Trophoblast cell (in vitro differentiated cells and primary cell): ENCODE results near the gene GNG14.

ENCODE experiments used
- DNase-seq, 2 donors: peaks; one replicate each; pipeline ENCODE4 v3.0.0-alpha.2; 2016
- H2AFZ ChIP-seq: 2 replicates; pipeline ENCODE4 v1.6.1; 2013; ENCODE audit warnings: low read length, moderate library complexity, mild to moderate bottlenecking; ENCODE audit not compliant: insufficient read depth, poor library complexity
- H2AK5ac ChIP-seq: 2 replicates; pipeline ENCODE4 v1.6.1; 2013; ENCODE audit warnings: mild to moderate bottlenecking, low read length
- H2BK120ac ChIP-seq: 2 replicates; pipeline ENCODE4 v1.6.1; 2013; ENCODE audit warnings: low read length, mild to moderate bottlenecking, moderate library complexity; ENCODE audit not compliant: insufficient read depth, poor library complexity
- H2BK12ac ChIP-seq: 2 replicates; pipeline ENCODE4 v1.6.1; 2013; ENCODE audit warnings: mild to moderate bottlenecking, low read length, moderate library complexity
- H2BK5ac ChIP-seq: 2 replicates; pipeline ENCODE4 v1.6.1; 2013; ENCODE audit warnings: low read length, low read depth, moderate library complexity, mild to moderate bottlenecking; ENCODE audit not compliant: poor library complexity
- H3K14ac ChIP-seq: 2 replicates; pipeline ENCODE4 v1.6.1; 2013; ENCODE audit warnings: mild to moderate bottlenecking, low read length
- H3K18ac ChIP-seq: 2 replicates; pipeline ENCODE4 v1.6.1; 2013; ENCODE audit warnings: mild to moderate bottlenecking, low read length
- H3K23ac ChIP-seq: 2 replicates; pipeline ENCODE4 v1.6.1; 2013; ENCODE audit warnings: low read length
- H3K27ac ChIP-seq: 2 replicates; pipeline ENCODE4 v1.5.1; 2013; ENCODE audit warnings: low read depth, mild to moderate bottlenecking, inconsistent platforms, low read length, moderate library complexity
- H3K27me3 ChIP-seq: 2 replicates; pipeline ENCODE4 v1.6.1; 2013; ENCODE audit warnings: inconsistent platforms, mild to moderate bottlenecking, low read length, moderate library complexity; ENCODE audit not compliant: insufficient read depth
- H3K36me3 ChIP-seq, 2 experiments: 1 replicate in 1 of 2; 2 replicates in 1 of 2; pipeline ENCODE4 v1.6.1; 2013; ENCODE audit warnings: low read length in 2 of 2, mild to moderate bottlenecking in 2 of 2, moderate library complexity in 1 of 2; ENCODE audit not compliant: insufficient read depth in 2 of 2, control insufficient read depth in 1 of 2
- H3K4ac ChIP-seq: 2 replicates; pipeline ENCODE4 v1.6.1; 2013; ENCODE audit warnings: low read depth, mild to moderate bottlenecking, low read length, moderate library complexity
- H3K4me1 ChIP-seq, 2 experiments: 1 replicate in 1 of 2; 2 replicates in 1 of 2; pipeline ENCODE4 v1.6.1; 2013; ENCODE audit warnings: low read length in 2 of 2, mild to moderate bottlenecking in 2 of 2, moderate library complexity in 1 of 2; ENCODE audit not compliant: insufficient read depth in 2 of 2, control insufficient read depth in 1 of 2
- H3K4me2 ChIP-seq: 2 replicates; pipeline ENCODE4 v1.6.1; 2013; ENCODE audit warnings: inconsistent platforms, mild to moderate bottlenecking, low read length, moderate library complexity
- H3K4me3 ChIP-seq: 2 replicates; pipeline ENCODE4 v1.5.1; 2013; ENCODE audit warnings: mild to moderate bottlenecking, low read depth, low read length, inconsistent platforms
- H3K79me1 ChIP-seq: one replicate; pipeline ENCODE4 v1.6.1; 2013; ENCODE audit warnings: low read length
- H3K79me2 ChIP-seq: 2 replicates; pipeline ENCODE4 v1.6.1; 2013; ENCODE audit warnings: low read length, mild to moderate bottlenecking; ENCODE audit not compliant: control insufficient read depth, insufficient read depth, poor library complexity
- H3K9ac ChIP-seq: 2 replicates; pipeline ENCODE4 v1.6.1; 2013; ENCODE audit warnings: mild to moderate bottlenecking, low read length
- H3K9me3 ChIP-seq: 2 replicates; pipeline ENCODE4 v1.6.1; 2013; ENCODE audit warnings: low read depth, mild to moderate bottlenecking, control low read depth, inconsistent platforms, low read length; ENCODE audit not compliant: insufficient read depth
- H4K12ac ChIP-seq: 2 replicates; pipeline ENCODE4 v1.6.1; 2013; ENCODE audit warnings: low read depth, mild to moderate bottlenecking, low read length, moderate library complexity
- H4K8ac ChIP-seq: 2 replicates; pipeline ENCODE4 v1.6.1; 2013; ENCODE audit warnings: low read depth, mild to moderate bottlenecking, low read length, moderate library complexity
- H4K91ac ChIP-seq: one replicate; pipeline ENCODE4 v1.6.1; 2013; ENCODE audit warnings: low read depth, mild to moderate bottlenecking, low read length, moderate library complexity
- WGBS: extraction: QIAGEN DNeasy Blood & Tissue Kit; methylation state at CpG from one replicate; pipeline ENCODE4 v1.1.7; 2013; ENCODE audit warnings: missing lambda C conversion rate; ENCODE audit not compliant: insufficient read length, insufficient coverage; ENCODE audit errors: extremely low coverage; 5-methylcytosine and 5-hydroxymethylcytosine counted together

GNG14 gene

DNA sequence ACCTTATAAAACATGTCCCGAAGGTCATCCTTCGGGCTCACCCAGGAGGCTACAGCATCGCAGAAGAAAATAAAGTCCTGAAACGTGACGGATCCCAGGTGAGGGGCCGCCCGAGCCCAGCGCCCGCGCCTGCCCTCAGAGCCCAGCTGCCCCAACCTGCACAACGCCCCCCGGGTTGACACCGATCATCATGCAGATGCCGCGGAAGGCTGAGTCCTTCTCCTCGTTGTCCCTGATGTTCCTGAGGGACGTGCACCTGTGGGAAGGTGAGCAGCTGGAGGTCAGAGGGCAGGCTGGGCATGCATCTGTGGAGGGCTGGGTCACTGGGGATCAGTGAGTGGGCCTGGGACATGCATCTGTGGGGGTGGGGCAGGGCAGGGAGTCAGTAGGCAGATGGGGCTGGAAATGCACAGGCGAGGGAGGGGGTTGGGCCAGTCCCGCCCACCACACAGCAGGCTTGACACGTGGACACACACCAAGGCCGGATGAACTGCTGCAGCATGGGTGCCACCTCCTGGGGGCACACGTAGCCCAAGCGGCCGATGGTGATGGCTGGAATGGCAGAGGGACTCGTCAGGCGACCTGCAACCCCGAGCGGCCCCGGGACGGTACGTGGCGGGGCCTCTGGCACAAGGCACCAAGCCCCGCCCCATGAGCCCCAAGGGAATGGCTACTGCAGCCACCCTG is 13.9 kb downstream of the GNG14 start:
- no peak overlapping the region for H2BK12ac ChIP-seq
- WGBS, result no CpG with 5 or more reads among the region's 33 CpGs
- no peaks in the 10 kb centered on the region for H3K9me3 ChIP-seq
- H2AFZ ChIP-seq, result no peak overlapping the region
- no peak overlapping the region for H2AK5ac ChIP-seq
- no peak overlapping the region for H4K12ac ChIP-seq
- no peaks in the 10 kb centered on the region for H3K27me3 ChIP-seq
- no peak overlapping the region for H4K8ac ChIP-seq
- H3K4ac ChIP-seq, result no peak overlapping the region
- H3K79me1 ChIP-seq, result no peaks in the 10 kb centered on the region
- peaks cover under 1% of the 10 kb centered on the region for H3K79me2 ChIP-seq
- no peak overlapping the region for H3K14ac ChIP-seq
- no peak overlapping the region for H3K9ac ChIP-seq
- H3K23ac ChIP-seq, result no peak overlapping the region
- H3K4me1 ChIP-seq, result no peaks in the 10 kb centered on the region
- H3K4me2 ChIP-seq, result no peak overlapping the region
- H3K4me3 ChIP-seq, result no peak overlapping the region
- H3K27ac ChIP-seq, result no peak overlapping the region
- no peak for DNase-seq
- H3K18ac ChIP-seq, result no peak overlapping the region
- peaks cover 72 to 79% of the 10 kb centered on the region in 2 experiments for H3K36me3 ChIP-seq
- no peak overlapping the region for H4K91ac ChIP-seq
- H2BK120ac ChIP-seq, result no peak overlapping the region
- no peak overlapping the region for H2BK5ac ChIP-seq

DNA sequence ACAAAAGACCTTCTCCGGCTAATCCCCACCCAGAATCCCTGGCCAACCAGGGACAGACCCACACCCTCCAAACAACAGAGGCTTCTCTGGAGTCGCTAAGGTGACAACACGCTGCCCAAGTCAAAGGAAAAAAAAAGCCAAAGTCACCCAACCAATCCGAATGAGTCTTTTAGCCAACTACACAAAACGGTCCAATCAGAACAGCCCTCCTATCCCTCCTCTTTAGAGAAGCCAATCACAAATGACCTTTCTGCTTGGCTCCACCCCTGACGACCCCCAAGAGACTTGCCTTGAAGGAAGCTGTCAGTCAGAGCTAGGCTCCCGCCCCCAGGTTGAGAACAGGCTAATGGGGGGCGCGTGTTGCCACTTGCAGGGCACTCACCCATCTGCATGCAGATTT is 15.2 kb downstream of the GNG14 start:
- WGBS, result no CpG with 5 or more reads among the region's 9 CpGs
- Histone ChIP-seq H3K18ac (peak overlapping the region; percentile 46), H2AFZ (no peak overlapping the region), H3K27ac (no peak overlapping the region), H4K91ac (no peak overlapping the region), H3K9me3 (no peaks in the 10 kb centered on the region), H3K4me2 (no peak overlapping the region), H2BK120ac (no peak overlapping the region), H3K4me1 (no peaks in the 10 kb centered on the region), H3K14ac (no peak overlapping the region), H2BK5ac (no peak overlapping the region), H3K9ac (no peak overlapping the region), H3K36me3 (peaks cover 76 to 84% of the 10 kb centered on the region in 2 experiments), H3K4ac (no peak overlapping the region), H3K23ac (no peak overlapping the region), H3K27me3 (no peaks in the 10 kb centered on the region), H4K12ac (no peak overlapping the region), H2AK5ac (no peak overlapping the region), H3K4me3 (no peak overlapping the region), H4K8ac (no peak overlapping the region), H3K79me2 (no peaks in the 10 kb centered on the region), H2BK12ac (no peak overlapping the region), H3K79me1 (no peaks in the 10 kb centered on the region)
- peak in 1 of 2 donors; percentile 18 for DNase-seq

DNA sequence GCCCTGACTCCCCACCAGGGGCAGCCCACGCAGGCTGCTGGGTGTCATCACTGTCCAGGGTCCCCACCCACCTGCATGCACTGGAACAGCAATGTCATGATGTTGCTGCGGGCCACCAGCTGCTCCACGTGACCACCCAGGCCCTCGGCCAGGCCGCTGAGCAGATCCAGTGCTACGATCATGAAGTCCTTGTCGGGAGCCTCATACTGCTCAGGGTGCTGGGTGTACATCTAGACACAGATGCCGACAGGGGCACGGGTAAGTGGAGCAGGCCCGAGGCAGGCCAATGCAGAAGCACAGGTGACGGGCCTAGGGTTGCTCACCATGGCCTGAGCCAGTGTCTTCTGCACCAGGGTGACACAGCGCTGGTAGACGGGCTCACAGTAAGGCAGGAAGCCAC is 17.4 kb downstream of the GNG14 start:
- Histone ChIP-seq H3K9ac (no peak overlapping the region), H4K12ac (no peak overlapping the region), H2BK12ac (no peak overlapping the region), H3K18ac (no peak overlapping the region), H3K14ac (no peak overlapping the region), H2BK120ac (no peak overlapping the region), H3K27me3 (no peaks in the 10 kb centered on the region), H3K9me3 (no peaks in the 10 kb centered on the region), H3K27ac (no peak overlapping the region), H3K79me1 (no peaks in the 10 kb centered on the region), H3K23ac (no peak overlapping the region), H2BK5ac (no peak overlapping the region), H3K4me3 (no peak overlapping the region), H2AFZ (no peak overlapping the region), H3K79me2 (no peaks in the 10 kb centered on the region), H4K91ac (no peak overlapping the region), H4K8ac (no peak overlapping the region), H3K4me1 (no peaks in the 10 kb centered on the region), H2AK5ac (no peak overlapping the region), H3K36me3 (peaks cover 81 to 85% of the 10 kb centered on the region in 2 experiments), H3K4ac (no peak overlapping the region), H3K4me2 (no peak overlapping the region)
- WGBS, result no CpG with 5 or more reads among the region's 13 CpGs
- no peak for DNase-seq

DNA sequence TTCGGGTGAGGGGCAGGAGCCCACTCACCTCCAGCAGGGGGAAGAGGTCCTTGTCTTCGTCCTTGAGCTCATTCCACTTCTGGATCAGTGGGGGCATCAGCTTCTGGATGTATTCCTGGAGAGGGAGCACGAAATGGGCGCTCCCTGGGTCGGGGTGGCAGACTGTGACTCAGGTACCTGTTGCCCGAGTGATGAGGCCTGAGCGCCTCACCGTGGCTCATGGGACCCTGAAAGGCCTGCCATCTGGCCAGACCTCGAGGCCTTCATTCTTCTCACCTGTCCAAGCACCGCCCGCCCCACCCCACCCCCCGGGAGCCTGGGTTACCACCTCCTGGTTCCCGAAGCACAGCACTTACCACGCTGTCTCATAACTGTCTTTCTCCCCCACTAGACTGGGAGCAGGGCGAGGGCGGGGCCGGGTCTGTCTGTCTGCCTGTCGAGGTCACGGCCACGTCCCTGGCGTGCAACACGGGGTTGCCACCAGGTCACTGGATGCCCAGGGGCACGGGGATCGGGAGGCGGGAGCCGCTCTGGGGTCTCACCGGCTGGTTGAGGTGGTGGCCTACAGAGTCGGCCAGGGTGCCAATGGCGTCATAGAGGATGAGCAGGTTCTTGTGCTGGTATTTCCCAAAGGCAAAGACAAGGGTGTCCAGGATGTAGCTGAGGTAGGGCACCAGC is 18.0 kb downstream of the GNG14 start:
- Histone ChIP-seq H2BK12ac (no peak overlapping the region), H3K36me3 (peaks cover 81 to 84% of the 10 kb centered on the region in 2 experiments), H2BK120ac (no peak overlapping the region), H3K9ac (no peak overlapping the region), H3K14ac (no peak overlapping the region), H2AK5ac (no peak overlapping the region), H3K4ac (no peak overlapping the region), H3K27me3 (no peaks in the 10 kb centered on the region), H2BK5ac (no peak overlapping the region), H3K27ac (no peak overlapping the region), H4K91ac (no peak overlapping the region), H3K79me2 (no peaks in the 10 kb centered on the region), H4K12ac (no peak overlapping the region), H3K4me3 (no peak overlapping the region), H3K4me2 (no peak overlapping the region), H3K23ac (no peak overlapping the region), H3K9me3 (no peaks in the 10 kb centered on the region), H3K4me1 (no peaks in the 10 kb centered on the region), H3K79me1 (no peaks in the 10 kb centered on the region), H3K18ac (no peak overlapping the region), H2AFZ (no peak overlapping the region), H4K8ac (no peak overlapping the region)
- WGBS, result no CpG with 5 or more reads among the region's 29 CpGs
- no peak for DNase-seq
